GM15510 (cell line): ENCODE results near the gene MTMR2.

Experiments
- POLR2A ChIP-seq: IDR thresholded peaks from 3 replicates; pipeline ENCODE4 v1.6.1; 2011; ENCODE audit warnings: borderline replicate concordance; ENCODE audit not compliant: insufficient read length; ENCODE audit errors: extremely low read depth

MTMR2 gene

GRCh38 chr11:95883381-95883780 is 40.5 kb downstream of the MTMR2 start:
- TF ChIP-seq POLR2A, result no peak

- TF ChIP-seq POLR2A, result no peak
These were observed 46.6 kb downstream of the MTMR2 start for GRCh38 chr11:95877291-95877690.

GRCh38 chr11:95867105-95867504 is 56.8 kb downstream of the MTMR2 start:
- TF ChIP-seq POLR2A, result no peak

GRCh38 chr11:95863486-95864140 is 60.3 kb downstream of the MTMR2 start:
- TF ChIP-seq POLR2A, result no peak

GRCh38 chr11:95853862-95854261 is 70.0 kb downstream of the MTMR2 start:
- no peak for TF ChIP-seq POLR2A

GRCh38 chr11:95853138-95853537 is 70.8 kb downstream of the MTMR2 start:
- no peak for TF ChIP-seq POLR2A

GRCh38 chr11:95850137-95850536 is 73.8 kb downstream of the MTMR2 start:
- TF ChIP-seq POLR2A, result no peak

GRCh38 chr11:95849087-95849825 is 74.7 kb downstream of the MTMR2 start:
- TF ChIP-seq POLR2A, result no peak

GRCh38 chr11:95845167-95845566 is 78.7 kb downstream of the MTMR2 start:
- no peak for TF ChIP-seq POLR2A

- no peak for TF ChIP-seq POLR2A
These were observed 88.0 kb downstream of the MTMR2 start for GRCh38 chr11:95835768-95836488.

GRCh38 chr11:95835351-95835750 is 88.6 kb downstream of the MTMR2 start:
- TF ChIP-seq POLR2A, result no peak

GRCh38 chr11:95833378-95833777 is 90.5 kb downstream of the MTMR2 start:
- TF ChIP-seq POLR2A, result no peak

GRCh38 chr11:95832763-95833162 is 91.1 kb downstream of the MTMR2 start:
- TF ChIP-seq POLR2A, result no peak

GRCh38 chr11:95831198-95831883 is 92.6 kb downstream of the MTMR2 start:
- TF ChIP-seq POLR2A, result no peak
